ENCODE measurements around the gene RAB37.

GRCh38 chr17:74754832-74755231, 17.8 kb downstream of the RAB37 start:
- TF ChIP-seq, protein P1, sequence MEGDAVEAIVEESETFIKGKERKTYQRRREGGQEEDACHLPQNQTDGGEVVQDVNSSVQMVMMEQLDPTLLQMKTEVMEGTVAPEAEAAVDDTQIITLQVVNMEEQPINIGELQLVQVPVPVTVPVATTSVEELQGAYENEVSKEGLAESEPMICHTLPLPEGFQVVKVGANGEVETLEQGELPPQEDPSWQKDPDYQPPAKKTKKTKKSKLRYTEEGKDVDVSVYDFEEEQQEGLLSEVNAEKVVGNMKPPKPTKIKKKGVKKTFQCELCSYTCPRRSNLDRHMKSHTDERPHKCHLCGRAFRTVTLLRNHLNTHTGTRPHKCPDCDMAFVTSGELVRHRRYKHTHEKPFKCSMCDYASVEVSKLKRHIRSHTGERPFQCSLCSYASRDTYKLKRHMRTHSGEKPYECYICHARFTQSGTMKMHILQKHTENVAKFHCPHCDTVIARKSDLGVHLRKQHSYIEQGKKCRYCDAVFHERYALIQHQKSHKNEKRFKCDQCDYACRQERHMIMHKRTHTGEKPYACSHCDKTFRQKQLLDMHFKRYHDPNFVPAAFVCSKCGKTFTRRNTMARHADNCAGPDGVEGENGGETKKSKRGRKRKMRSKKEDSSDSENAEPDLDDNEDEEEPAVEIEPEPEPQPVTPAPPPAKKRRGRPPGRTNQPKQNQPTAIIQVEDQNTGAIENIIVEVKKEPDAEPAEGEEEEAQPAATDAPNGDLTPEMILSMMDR (IDR thresholded peaks at IDR 0.05): no peak
- TF ChIP-seq POLR2A (IDR thresholded peaks at IDR 0.05): no peak
